ENCODE data around the gene TBX10.
"Not testable (repeated sequence)": the region's sequence is repeated elsewhere in the genome, so short reads cannot be mapped to it uniquely, and the experiment has no call there.

Gene TBX10

GRCh38 chr11:67639438-67639859 lies at the start of gene TBX10:
TSS of gene TBX10 (minus strand) at chr11:67639763. CDS start at chr11:67639472, 291 bp downstream.
- ChIA-PET POLR2A (no interaction called here), CTCF (interaction anchor here (1.6 to 6.3 kb wide), 6 partner anchors 7 to 23 kb away, joined by 3 to 49 read pairs (median 7); partner anchors contain the start of gene NUDT8)
- TF ChIP-seq CTCF (IDR thresholded peaks at IDR 0.05; ENCODE audit: control extremely low read depth, extremely low read depth, low read depth, missing control alignments), result no peak
- no peak for DNase-seq (ENCODE audit: extremely low spot score)

GRCh38 chr11:67689178-67689577 lies 49.6 kb upstream of the TBX10 start:
- POLR2A ChIA-PET, result no interaction called here
- DNase-seq (ENCODE audit: extremely low spot score), result no peak
- CTCF ChIA-PET, result interaction anchor here (1.5 kb wide), 1 partner anchor 21 kb away, joined by 3 read pairs; no protein-coding TSS in a partner anchor
- TF ChIP-seq CTCF (IDR thresholded peaks at IDR 0.05; ENCODE audit: control extremely low read depth, extremely low read depth, low read depth, missing control alignments), result no peak

DNA sequence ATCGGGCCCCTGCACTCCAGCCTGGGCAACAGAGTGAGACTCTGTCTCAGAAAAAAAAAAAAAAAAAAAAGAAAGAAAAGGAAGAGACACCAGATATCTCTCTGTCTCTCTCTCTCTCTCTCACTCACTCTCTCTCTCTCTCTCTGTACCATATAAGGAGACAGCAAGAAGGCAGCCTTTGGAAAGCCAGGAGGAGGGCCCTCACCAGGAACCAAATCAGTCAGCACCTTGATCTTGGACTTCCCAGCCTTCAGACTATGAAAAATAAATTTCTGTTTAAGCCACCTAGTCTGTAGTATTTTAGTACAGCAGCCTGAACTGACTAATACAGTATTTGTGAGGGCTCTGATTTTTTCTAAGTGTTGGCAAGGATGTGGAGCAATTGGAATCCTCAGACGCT lies 48.4 kb upstream of the TBX10 start:
- ChIA-PET CTCF (no interaction called here), POLR2A (no interaction called here)
- DNase-seq (ENCODE audit: extremely low spot score), result no peak
- TF ChIP-seq CTCF (IDR thresholded peaks at IDR 0.05; ENCODE audit: control extremely low read depth, extremely low read depth, low read depth, missing control alignments), result no peak

DNA sequence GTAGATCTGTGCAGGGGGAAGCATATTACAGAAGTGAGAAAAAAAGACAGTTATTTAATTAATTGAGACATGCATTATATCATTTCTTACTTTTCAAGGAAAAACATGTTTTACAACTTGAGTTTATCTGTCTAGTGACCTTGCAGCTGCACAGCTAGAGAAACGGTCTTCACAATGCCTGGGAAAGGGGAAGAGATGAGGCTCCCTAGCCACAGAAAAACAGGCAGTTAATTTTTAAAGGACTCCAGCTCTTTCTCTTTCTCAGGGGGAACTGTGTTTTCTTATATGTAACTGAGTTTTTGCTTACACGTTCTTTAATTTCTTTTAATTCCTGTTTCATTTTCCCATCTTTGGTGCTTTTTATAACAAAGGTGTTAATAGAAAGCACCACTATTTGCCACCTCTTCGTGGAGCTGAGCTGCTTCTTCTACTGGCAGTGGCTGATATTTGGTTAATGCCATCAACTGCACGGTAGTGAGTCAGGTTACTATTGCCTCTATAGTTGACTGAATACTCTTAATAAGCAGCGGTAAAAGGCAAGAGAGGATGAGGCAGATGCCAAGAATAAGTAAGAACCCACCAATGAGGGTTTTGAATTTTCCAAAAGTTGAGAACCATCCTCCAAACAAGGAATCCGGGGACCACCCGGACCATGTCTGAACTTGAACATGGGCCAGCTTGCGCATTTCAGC lies 46.2 kb upstream of the TBX10 start:
- CTCF ChIA-PET; DNase-seq (ENCODE audit: extremely low spot score); POLR2A ChIA-PET: not testable (repeated sequence)

DNA sequence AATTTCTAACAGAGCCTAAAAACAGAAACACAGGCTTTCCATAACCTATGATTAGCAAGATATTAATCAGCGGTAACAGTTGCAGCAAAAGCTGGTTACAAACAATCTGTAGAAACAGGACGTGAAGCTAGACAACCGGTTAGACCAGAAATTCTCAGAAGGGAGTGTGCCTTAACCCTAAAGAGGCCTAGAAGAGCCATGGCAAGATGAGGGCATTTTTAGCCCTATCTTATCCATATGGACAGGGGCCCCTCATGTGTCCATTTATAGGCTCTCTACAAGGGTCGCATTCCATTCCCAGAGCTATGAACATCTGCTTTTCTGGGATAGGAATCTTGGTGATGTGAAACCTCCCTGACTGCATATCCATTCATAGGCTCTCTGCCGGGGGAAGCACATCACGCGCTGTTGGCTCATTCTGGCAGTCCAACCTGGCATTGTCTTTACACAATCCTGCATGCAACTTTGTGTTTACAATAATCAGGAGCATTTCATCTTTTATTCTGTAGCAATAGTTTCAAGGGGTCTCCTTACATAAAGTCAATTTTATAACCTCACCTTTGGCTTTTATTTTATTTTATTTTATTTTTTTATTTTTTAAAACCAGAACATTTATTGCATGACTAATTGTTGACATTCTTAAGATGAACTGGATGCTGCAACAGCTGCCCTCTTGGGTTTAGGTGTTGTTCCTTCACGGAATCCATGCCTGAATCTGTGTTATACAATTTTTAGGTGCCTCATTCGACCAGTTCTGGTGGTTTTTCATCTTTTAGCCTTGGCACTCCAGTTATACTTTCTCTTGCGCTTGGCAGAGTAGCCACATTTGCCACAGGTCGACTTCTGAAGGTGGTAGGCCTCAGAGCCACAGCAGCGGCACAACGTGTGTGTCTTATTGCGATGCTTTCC lies 42.8 kb upstream of the TBX10 start:
- CTCF ChIA-PET; DNase-seq (ENCODE audit: extremely low spot score); POLR2A ChIA-PET: not testable (repeated sequence)

DNA sequence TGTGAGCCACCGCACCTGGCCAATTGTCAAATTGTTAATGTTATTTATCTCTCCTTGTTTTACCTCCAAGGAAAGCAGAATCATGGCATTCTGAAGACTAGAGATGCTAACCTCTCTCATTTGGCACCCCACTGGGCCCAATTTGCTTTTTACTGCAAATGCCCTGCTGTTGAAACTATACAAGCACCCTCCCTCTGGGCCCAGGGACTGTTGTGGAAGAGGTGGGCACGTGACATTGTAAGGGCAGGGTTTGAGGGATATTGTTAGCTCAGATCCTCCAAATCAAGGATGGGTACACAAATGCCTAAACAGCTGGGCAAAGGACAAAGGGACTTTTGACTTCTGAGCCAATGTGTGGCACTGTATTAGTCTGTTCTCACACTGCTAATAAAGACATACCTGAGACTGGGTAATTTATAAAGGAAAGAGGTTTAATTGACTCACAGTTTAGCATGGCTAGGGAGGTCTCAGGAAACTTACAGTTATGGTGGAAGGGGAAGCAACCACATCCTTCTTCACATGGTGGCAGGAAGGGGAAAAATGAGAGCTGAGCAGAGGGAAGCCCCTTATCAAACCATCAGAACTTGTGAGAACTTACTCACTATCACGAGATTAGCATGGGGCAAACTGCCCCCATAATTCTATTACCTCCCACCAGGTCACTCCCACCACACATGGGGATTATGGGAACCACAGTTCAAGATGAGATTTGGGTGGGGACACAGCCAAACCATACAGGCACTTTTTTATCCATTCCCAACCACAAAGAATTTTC lies 41.3 kb upstream of the TBX10 start:
- ChIA-PET POLR2A (no interaction called here), CTCF (interaction anchor here (0.8 to 1.4 kb wide), 2 partner anchors 20 to 51 kb away, joined by 3 to 4 read pairs; partner anchors contain the start of gene NUDT8)

More for the DNA sequence above, 41.3 kb upstream of the TBX10 start:
- no peak for TF ChIP-seq CTCF (IDR thresholded peaks at IDR 0.05; ENCODE audit: control extremely low read depth, extremely low read depth, low read depth, missing control alignments)
- no peak for DNase-seq (ENCODE audit: extremely low spot score)

Data from GM10248 (cell line).